HL-60 (cell line): Measurements from ENCODE around the gene C16orf46.

Experiments
- CTCF ChIP-seq: IDR thresholded peaks from one replicate; pipeline ENCODE4 v1.5.1; 2011; ENCODE audit warnings: low read length, control low read depth, inconsistent platforms; ENCODE audit not compliant: insufficient read depth
- GABPA ChIP-seq: IDR thresholded peaks from 2 replicates; pipeline ENCODE4 v1.6.1; 2012; ENCODE audit warnings: low read depth
- POLR2AphosphoS5 ChIP-seq: IDR thresholded peaks from 2 replicates; pipeline ENCODE4 v1.6.1; 2012; ENCODE audit warnings: low read depth
- REST ChIP-seq: IDR thresholded peaks from 2 replicates; pipeline ENCODE4 v1.6.1; 2012; ENCODE audit warnings: low read depth; ENCODE audit not compliant: insufficient replicate concordance
- SPI1 ChIP-seq: IDR thresholded peaks from 2 replicates; pipeline ENCODE4 v1.6.1; 2012; ENCODE audit warnings: low read depth, mild to moderate bottlenecking, borderline replicate concordance

DNA sequence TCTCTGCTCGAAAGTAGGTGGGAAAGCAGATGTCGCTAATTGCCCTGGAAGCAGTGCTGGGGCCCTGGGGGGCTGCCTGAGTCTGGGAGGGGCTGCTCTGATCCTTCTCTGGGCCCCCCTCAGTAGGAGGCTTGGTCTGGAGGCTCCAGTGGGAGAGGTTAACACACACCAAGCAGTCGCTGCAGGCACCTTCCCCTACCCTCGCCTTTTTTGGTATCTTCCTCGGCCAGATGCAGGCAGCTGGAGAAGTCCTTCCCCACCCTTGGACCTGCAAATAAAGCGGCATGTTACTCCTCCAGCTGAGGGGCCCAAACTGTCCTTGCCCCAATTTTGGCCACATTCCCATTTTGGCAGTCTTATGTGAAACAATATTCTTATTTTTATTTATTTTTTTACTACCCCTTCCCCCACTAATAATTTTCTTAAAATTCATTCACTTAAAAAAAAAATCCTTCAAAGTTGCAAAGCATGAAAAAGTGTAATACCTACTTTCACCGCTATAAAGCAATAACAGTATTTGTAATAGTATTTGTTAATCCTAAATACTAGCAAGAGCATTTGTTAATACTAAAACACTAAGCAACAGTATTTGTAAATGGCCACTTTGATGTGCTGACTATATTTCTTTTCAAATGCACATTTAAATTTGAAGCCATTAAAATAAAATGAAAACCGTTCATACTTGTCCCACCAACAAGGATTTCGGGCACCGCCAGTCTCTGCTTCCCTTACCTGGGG is 15.0 kb downstream of the C16orf46 start:
- no peak for TF ChIP-seq CTCF
- TF ChIP-seq POLR2AphosphoS5: no peak
- no peak for TF ChIP-seq GABPA
- no peak for TF ChIP-seq REST
- no peak for TF ChIP-seq SPI1
